HUES48 (cell line): ENCODE results near the gene CCDC68.
A peak's percentile ranks its signal among the peaks of the same experiment; 100 is the strongest.

Source experiments
- H3K27ac ChIP-seq: one replicate; pipeline ENCODE4 v1.7.0; 2013; ENCODE audit warnings: low read depth, low read length, inconsistent platforms
- H3K27me3 ChIP-seq: 2 replicates; pipeline ENCODE4 v1.6.1; 2013; ENCODE audit warnings: mild to moderate bottlenecking, low read length; ENCODE audit not compliant: control insufficient read depth, insufficient read depth
- H3K36me3 ChIP-seq: 2 replicates; pipeline ENCODE4 v1.6.1; 2013; ENCODE audit warnings: low read length; ENCODE audit not compliant: control insufficient read depth, insufficient read depth
- H3K4me1 ChIP-seq: 2 replicates; pipeline ENCODE4 v1.6.1; 2013; ENCODE audit warnings: mild to moderate bottlenecking, low read length; ENCODE audit not compliant: control insufficient read depth, insufficient read depth
- H3K4me3 ChIP-seq: 2 replicates; pipeline ENCODE4 v1.5.1; 2013; ENCODE audit warnings: mild to moderate bottlenecking, low read depth, low read length
- H3K9ac ChIP-seq: 2 replicates; pipeline ENCODE4 v1.6.1; 2013; ENCODE audit warnings: mild to moderate bottlenecking, low read depth, low read length, moderate library complexity
- H3K9me3 ChIP-seq: 2 replicates; pipeline ENCODE4 v1.6.1; 2013; ENCODE audit warnings: low read length; ENCODE audit not compliant: control insufficient read depth, insufficient read depth

CCDC68 gene

DNA sequence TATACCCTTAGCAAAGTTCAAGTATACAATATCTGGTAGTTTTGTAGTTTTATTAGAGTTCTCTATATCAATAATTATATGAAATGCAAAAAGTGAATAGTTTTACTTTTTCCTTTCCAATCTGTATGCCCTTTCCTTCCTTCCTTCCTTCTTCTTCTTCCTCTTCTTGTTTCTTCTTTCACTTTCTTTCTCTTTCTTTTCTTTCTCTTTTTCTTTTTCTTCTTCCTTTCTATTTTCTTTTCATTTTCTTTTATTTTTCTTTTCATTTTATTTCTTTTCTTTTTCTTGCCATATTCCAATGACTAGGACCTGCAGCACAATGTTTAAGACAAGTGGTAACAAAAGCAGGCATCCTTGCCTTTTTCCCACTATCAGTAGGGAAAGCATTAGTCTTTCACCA lies 59.8 kb downstream of the CCDC68 start:
- H3K27ac ChIP-seq: no peak overlapping the region
- no peaks in the 10 kb centered on the region for H3K27me3 ChIP-seq
- 0 out of 2 replicates have a peak, but pooled peaks cover 5% of the 10 kb centered on the region for H3K4me1 ChIP-seq
- no peaks in the 10 kb centered on the region for H3K36me3 ChIP-seq
- H3K9me3 ChIP-seq: no peaks in the 10 kb centered on the region
- H3K4me3 ChIP-seq: no peak overlapping the region
- no peak overlapping the region for H3K9ac ChIP-seq

DNA sequence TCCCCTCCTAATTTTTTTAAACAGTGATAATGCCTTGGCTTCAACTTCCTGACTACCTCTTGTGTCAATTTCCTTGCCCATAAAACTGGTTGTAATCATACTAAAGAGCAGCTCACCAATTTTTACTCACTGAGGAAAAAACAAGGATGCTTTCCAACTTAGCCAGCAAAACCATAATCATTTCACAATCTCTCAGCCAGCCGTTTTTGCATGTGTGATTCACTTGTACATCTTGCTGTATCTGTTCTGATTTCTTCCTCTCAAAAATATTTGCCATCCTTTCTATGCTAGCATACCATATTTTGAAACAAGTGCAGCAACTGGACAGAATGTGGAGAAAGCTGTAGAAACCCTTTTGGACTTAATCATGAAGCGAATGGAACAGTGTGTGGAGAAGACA lies 70.3 kb downstream of the CCDC68 start:
- no peak overlapping the region for H3K27ac ChIP-seq
- no peak overlapping the region for H3K9ac ChIP-seq
- no peaks in the 10 kb centered on the region for H3K36me3 ChIP-seq
- H3K9me3 ChIP-seq: no peaks in the 10 kb centered on the region
- H3K4me1 ChIP-seq: no peaks in the 10 kb centered on the region
- no peaks in the 10 kb centered on the region for H3K27me3 ChIP-seq
- no peak overlapping the region for H3K4me3 ChIP-seq

DNA sequence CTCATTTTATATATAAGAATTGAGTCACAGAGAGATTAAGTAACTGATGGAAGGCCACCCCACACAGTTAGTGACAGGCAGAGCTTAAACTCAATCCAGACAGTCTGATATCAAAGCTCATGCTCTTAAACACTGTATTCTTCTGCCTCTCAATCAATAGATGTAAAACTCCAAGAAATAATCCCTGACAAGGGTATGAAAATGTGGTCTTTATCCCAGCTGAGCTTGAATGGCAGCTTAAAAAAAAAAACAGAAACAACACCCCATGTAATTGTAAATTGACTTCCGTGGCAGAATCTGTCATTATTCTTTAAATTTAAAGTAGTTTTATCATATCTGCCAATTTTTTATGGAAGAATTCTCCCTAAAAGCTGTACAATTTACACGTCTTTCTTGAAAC lies 70.9 kb downstream of the CCDC68 start:
- Histone ChIP-seq H3K4me1 (no peaks in the 10 kb centered on the region), H3K36me3 (no peaks in the 10 kb centered on the region), H3K9me3 (no peaks in the 10 kb centered on the region), H3K27me3 (no peaks in the 10 kb centered on the region), H3K9ac (no peak overlapping the region), H3K4me3 (no peak overlapping the region), H3K27ac (no peak overlapping the region)

DNA sequence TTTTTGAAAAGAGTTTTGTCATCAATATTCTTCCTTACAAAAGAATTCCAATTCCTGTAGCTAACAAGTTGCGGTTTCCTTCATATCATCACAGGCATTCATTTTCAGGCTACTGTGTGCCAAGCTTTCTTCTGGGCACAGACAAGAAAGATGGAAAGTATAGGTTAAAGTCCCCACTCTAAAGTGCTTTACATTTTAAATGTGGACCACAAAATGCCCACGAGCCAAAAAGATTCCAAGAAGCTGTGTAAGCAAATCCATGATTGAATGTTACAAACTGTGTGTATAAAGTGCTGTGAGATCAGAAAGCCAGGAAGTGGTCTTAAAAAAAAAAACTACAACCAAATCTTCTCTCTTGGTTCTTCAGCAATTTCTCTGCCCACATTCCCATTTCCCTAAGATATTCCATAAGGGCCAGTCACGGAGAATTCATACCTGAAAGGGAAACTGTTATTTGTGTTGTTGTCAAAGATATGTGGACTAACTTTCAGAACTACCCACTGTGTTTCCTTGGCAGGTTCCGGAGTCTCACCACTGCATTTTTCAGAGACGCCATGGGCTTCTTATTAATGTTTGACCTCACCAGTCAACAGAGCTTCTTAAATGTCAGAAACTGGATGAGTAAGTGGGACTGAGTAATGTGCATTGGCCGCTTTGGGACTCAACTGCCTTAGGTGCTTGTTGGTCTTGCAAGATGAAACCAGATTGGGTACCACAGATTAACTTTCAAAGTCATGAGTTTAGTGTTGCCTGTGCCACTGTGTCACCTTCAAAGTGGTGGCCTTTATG lies 75.3 kb downstream of the CCDC68 start:
- no peak overlapping the region for H3K9ac ChIP-seq
- H3K4me3 ChIP-seq: no peak overlapping the region
- H3K27me3 ChIP-seq: peaks cover 13% of the 10 kb centered on the region
- H3K9me3 ChIP-seq: no peaks in the 10 kb centered on the region
- H3K36me3 ChIP-seq: no peaks in the 10 kb centered on the region
- H3K27ac ChIP-seq: no peak overlapping the region
- H3K4me1 ChIP-seq: no peaks in the 10 kb centered on the region

DNA sequence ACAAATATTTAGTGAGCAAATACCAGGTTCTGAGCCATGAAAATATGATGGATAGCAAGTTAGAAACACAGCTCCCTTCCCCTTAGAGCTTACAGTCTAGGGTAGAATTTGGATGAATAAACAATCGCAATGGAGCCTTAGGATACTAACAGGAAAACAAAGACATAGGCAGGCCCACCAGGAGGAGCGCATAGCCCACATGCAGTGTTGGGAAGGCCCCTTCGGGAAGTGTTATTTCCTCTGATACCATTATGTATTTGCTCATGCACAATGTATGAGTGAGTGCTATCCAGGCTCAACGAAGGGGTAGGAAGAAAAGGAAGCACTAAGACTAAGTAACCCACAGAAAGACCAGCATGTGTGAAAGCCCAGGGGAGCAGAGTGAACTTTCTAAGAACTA lies 76.9 kb downstream of the CCDC68 start:
- H3K36me3 ChIP-seq: no peaks in the 10 kb centered on the region
- H3K9me3 ChIP-seq: no peaks in the 10 kb centered on the region
- no peak overlapping the region for H3K27ac ChIP-seq
- no peak overlapping the region for H3K4me3 ChIP-seq
- H3K4me1 ChIP-seq: no peaks in the 10 kb centered on the region
- H3K9ac ChIP-seq: no peak overlapping the region
- H3K27me3 ChIP-seq: peaks cover 13% of the 10 kb centered on the region

DNA sequence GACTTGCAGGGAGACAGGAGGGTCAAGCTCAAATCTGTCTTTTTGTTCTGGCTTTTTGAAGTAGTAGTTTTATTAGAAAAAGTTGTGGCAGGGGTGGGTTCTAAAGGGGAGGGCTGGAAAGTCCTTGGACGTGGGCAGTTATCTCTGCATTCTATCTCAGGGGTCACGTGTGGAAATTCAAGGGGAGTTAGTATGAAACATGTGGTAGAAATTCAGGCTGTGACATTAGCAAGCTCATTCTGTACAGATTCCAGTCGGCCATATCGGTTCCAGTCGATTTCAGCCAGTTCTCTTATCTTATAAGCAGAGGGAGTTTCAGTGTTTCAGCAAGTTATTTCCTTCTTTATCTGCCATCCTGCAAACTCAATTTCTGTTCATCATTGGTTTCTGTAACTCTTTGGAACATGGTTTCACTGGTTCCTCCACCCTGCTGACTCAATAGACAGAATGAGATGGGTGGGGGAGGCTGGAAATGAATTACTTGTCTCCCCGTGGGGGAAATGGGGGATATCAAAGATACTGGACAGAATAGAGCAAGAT lies 78.0 kb downstream of the CCDC68 start:
- Histone ChIP-seq H3K4me1 (no peaks in the 10 kb centered on the region), H3K4me3 (no peak overlapping the region), H3K9ac (no peak overlapping the region), H3K36me3 (no peaks in the 10 kb centered on the region), H3K27ac (no peak overlapping the region), H3K27me3 (peaks cover 13% of the 10 kb centered on the region), H3K9me3 (no peaks in the 10 kb centered on the region)

DNA sequence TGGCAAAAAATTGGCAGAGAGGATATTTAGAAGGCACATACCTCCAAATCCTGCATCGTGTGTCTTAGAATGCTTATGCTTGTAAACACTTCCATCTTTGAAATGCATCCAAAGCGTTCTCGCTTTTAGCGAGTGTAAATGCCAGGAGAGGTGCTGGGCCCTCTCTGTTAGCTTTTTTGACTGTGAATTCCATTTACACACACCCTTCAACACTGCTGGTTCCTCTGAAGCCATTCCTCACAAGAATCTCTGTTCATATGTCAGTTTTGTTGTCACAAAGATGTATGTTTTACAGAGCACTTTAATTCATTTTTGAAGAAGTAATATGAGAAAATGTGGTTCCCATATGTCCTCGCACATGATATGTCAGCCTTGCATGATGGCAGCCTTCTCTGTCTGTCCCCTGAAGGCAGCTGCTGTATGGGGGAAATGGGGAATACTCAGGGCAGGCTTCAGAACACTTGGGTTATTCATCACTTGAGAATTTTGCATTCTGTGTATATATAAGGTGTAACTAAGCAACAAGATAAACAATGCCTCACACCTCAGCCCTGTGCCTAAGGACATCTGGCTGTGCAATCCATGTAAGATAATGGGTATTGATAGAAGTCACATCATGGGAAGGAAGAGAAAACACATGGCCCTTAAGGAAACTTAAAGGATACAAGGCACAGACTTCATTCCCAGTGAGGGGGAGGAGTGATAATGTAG lies 78.7 kb downstream of the CCDC68 start:
- Histone ChIP-seq H3K36me3 (no peaks in the 10 kb centered on the region), H3K27ac (peak overlapping the region; percentile 61), H3K9ac (no peak overlapping the region), H3K4me1 (no peaks in the 10 kb centered on the region), H3K27me3 (peaks cover 13% of the 10 kb centered on the region), H3K4me3 (no peak overlapping the region), H3K9me3 (no peaks in the 10 kb centered on the region)

DNA sequence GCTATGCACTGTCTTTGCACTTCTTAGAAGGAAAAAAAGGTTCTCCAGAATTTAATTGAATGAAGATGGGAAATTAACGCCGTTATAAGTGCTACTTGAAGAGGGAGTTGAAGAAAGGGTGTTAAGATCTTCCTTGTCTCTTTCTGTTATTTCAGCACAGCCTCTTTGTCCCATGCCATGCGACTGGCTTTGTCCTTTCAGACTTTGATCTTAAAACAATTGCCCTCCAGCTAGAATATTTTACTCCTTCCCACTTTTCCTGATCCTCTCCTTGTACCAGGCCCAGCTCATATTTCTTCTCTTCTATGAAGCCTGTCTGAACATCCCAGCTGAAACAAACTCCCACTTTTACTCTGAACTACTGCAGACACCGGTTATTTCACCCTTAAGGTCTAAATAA lies 79.6 kb downstream of the CCDC68 start:
- Histone ChIP-seq H3K36me3 (no peaks in the 10 kb centered on the region), H3K4me3 (no peak overlapping the region), H3K9ac (no peak overlapping the region), H3K27me3 (peaks cover 13% of the 10 kb centered on the region), H3K4me1 (no peaks in the 10 kb centered on the region), H3K27ac (peak overlapping the region; percentile 61), H3K9me3 (no peaks in the 10 kb centered on the region)

DNA sequence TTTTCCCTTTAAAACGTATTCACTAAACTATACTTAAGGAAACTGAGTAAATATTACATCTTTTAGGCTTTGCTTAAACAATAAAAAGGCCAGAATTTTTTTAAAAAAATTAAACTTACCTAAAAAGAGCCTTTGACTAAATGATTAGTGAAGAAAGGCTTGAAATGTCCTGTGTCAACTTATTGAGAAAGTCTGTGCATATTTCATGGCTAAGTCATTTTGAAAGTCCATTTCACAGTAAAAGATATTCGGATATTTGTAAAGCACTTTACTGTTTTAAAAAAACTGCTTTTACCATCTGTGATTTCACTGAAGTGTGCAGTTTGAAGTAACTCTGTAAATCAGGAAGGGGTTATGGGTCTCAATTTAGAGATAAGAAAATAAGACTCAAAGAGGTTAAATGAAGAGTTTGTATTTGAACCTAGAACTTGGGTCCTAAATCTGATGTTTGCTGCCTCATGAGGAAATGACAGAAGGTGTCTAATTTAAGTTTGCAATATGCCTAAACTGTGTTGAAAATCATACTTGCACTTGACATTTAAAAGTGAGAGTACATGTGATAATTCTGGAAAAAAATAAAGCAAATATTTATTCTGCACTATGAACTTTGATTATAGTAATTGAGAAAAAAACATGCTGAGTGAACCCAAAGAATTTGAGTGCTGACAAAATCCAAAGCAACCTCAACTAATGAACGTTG lies 80.5 kb downstream of the CCDC68 start:
- no peak overlapping the region for H3K27ac ChIP-seq
- H3K4me3 ChIP-seq: no peak overlapping the region
- H3K9me3 ChIP-seq: no peaks in the 10 kb centered on the region
- no peak overlapping the region for H3K9ac ChIP-seq
- H3K27me3 ChIP-seq: peaks cover 13% of the 10 kb centered on the region
- H3K36me3 ChIP-seq: no peaks in the 10 kb centered on the region
- H3K4me1 ChIP-seq: no peaks in the 10 kb centered on the region

DNA sequence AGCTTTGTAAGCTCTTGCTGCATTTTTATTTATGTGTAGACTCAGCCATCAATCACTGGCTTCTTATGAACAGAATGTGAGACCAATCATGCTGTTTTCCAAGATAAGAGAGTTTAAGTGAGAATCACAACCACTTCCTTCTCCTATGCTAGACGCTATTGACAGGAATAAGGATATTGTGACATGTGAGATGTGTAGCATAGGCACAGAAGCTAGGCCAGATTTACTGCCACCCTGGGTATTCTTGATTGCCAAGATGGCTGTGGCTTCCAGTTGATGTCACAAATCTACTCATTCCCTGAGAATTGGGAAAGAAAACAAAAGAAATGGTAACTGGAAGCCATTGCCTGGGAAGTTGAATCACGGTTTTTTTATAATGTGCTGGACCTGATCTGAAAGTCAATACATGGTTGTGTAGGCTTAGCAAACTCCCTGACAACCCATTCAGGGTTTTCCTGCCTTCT lies 81.1 kb downstream of the CCDC68 start:
- H3K9me3 ChIP-seq: no peaks in the 10 kb centered on the region
- H3K4me1 ChIP-seq: no peaks in the 10 kb centered on the region
- H3K27ac ChIP-seq: no peak overlapping the region
- H3K27me3 ChIP-seq: peaks cover 12% of the 10 kb centered on the region
- no peaks in the 10 kb centered on the region for H3K36me3 ChIP-seq
- no peak overlapping the region for H3K9ac ChIP-seq
- no peak overlapping the region for H3K4me3 ChIP-seq
